Globus pallidus (tissue), 1 donor: ENCODE measurements around the gene CELSR3.

ENCODE experiments used
- DNase-seq: peaks from one replicate; pipeline ENCODE4 v3.0.0-alpha.2; 2015; ENCODE audit warnings: low spot score

Gene CELSR3

DNA sequence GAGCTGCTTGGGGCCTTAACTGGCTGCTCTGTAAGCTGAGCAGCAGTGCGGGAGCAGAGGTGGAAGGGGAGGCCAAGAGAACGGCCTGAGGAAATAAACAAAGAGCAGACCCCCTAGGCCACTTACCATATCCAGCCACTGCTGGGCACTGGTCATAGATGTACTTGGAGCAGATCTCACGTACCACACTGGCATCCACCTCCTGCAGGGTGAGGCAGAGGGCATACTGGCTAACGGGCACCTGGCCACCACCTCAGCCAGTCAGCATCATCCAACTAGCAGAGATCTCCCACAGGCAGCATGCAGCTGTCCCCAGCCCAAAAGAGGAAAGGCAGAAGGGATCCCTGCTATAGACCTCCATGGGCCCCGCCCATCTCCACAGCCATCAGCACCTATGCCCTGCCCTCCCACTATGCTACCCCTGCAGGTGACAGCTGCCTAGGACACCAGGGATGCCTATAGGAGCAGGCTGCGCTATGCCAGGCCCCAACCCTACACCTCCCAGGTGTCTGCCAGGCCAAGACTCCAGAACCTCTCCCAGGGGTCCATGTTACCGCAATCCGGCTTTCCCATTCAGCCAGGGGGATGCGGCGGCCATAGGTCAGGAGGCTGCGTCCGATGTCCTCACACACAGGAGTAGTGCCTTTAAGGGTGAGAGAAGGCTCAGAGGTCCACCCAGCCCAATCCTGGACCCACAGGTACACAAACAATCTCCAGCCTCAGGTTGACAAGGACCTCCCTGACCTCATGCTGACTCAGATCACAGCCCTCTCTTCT, 63.0 kb downstream of the CELSR3 start:
- no peak for DNase-seq

GRCh38 chr3:48599077-48599501, 63.6 kb downstream of the CELSR3 start:
- no peak for DNase-seq

- DNase-seq, result no peak
Measured at GRCh38 chr3:48598323-48599076, 64.2 kb downstream of the CELSR3 start.

GRCh38 chr3:48597408-48597800, 65.3 kb downstream of the CELSR3 start:
- no peak for DNase-seq

DNA sequence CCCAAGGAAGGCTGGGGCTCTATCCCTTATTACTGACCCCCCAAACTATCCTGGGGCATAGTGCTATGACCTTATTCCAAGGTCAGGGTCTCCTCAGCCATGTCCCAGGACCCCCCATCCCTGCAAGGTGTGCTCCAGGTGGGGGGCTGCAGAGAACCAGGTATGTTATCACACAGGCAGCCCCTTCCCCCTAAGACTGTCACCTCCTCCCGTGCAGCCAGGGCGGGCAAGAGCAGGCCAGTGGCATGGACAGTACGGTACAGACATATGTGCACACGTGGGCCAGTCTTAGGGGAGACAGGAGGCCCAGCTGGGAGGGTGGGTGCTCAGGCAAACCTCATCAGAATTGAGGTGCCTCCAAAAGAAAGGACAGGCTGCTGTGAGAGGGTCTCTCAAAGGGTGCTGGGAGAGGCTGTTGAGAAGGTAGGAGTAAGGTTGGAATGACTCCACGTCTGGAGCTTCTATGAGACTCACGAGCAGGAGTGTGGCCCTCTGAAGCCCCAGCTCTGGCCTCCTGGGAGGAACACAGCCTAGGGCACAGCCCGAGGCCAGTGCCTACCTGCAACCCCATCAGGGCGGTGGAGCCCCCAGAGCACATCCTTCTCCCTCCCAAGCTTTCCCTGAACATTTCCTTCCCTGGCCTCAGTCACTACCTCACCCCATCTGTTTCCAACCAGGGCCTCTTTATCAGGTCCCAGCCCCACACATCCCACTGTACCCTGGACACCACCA, 65.8 kb downstream of the CELSR3 start:
- no peak for DNase-seq

GRCh38 chr3:48596157-48596556, 66.5 kb downstream of the CELSR3 start:
- DNase-seq, result no peak

DNA sequence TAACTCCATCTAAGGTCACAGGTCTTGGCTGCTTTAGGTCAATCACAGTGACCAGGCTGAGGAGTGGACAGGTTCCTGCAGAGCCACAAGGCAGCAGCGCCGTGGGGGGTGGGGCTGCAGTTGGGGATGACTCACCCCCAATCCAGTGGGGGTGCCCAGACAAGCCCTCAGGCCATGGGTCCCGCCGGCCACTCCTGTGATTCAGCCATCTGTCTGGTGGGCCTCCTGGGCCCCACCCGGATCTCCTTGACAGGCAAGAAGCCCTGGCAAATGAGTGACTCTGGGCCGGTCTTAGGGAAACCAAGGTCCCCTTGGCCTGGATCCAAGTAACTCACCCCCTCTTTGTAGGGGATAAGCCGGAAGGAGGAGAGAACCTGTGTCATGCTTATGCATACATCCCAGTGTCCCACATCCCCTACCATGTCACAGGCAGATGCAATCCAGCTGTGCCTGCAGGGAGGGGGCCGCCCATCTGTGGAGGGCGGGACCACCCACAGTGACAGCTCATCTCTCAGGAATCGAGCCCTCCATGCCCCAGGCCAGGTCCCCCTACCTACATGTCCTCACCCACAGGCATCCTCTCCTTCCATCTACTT, 67.1 kb downstream of the CELSR3 start:
- DNase-seq, result no peak

DNA sequence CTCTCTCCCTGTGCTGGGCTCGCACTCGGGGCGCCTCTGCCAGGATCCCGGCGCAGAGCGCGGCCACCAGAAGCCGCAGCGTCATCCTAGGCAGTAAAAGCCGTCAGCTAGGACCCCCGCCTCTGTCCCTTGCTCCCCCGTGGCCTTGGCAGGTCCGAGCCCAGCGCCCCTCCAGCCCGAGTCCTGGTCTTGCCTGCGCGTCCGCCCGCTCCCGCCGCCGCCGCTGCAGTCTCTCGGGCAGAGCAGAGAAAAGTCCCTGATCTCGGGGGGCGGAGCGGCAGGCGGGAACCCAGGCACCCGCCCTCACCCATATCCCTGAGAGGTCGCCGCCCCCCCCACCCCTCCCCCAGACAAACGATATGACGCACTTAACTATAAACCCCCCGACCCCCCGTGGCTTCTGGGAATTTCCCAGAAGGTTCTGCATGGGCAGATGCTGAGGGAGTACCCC, 67.6 kb downstream of the CELSR3 start, which contains the start of gene COL7A1:
TSS of gene COL7A1 (minus strand) at position 255 of the 451 bp plus-strand sequence. CDS start at position 85, 170 bp downstream.
- no peak for DNase-seq

GRCh38 chr3:48594417-48595049, 68.2 kb downstream of the CELSR3 start:
- no peak for DNase-seq

DNA sequence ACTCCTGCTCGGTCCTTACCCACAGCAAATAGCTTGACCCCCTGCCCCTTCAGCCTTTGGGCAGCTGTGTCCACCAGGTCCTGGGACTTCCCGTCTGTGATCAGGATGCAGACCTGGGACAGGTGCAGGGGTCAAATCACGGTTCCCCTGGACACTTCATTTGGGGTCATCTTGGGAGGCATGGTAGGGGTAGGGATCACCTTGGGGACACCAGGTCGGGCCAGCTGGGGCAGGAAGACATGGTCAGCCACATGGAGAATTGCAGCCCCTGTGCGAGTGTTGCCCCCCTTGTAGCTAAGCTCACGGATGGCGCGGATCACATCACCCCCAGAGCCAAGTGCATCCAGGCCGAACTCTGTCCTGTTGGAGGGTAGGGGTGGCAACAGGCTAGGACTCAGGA, 69.3 kb downstream of the CELSR3 start:
- no peak for DNase-seq

DNA sequence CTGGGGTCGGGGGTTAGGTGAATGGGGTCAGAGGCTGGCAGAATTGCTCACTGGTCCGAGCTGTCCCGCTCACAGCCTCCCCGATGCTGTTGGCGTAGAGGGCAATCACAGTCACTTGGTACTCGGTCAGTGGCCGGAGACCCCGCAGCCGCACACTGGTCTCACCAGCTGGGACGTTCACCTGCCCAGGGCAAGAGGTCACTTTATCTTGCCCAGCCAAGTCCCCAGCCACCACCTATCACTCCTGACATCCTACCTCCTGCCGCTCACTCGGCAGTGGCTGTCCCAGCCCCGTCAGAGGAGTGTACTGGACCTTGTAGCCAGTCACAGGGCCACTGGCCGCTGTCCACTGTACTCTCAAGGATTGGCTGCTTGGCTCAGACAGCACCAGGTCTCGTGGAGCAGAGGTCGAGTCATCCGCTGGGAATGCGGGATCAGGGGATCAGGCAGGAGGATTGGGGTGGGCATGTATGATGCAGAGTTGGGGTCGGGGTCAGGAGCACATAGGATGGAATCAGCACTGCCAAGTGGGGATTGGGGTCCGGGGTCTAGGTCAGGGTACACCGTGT, 70.1 kb downstream of the CELSR3 start:
- DNase-seq, result no peak

- no peak for DNase-seq
Measured at GRCh38 chr3:48591886-48592518, 70.7 kb downstream of the CELSR3 start.

DNA sequence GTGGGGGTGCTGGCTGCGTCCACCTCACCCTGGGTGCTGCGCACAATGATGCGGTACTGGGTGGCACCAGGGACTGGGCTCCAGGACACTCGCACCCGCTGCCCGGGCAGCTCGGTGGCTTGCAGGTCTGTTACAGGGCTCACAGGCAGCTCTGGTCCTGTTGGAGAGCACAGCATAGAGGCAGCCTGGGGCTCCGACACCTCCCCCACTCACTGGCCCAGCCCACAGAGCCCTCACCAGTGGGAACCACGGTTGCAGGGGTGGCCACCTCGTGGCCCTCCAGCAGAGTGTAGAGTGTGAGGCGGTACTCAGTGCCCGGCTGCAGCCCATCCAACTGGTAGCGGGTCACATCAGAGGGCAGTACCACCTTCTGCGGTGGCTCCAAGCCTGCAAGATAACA, 71.2 kb downstream of the CELSR3 start:
- DNase-seq, result no peak

- no peak for DNase-seq
Measured at GRCh38 chr3:48588230-48588629, 74.5 kb downstream of the CELSR3 start.

- no peak for DNase-seq
Measured at GRCh38 chr3:48587686-48588085, 75.0 kb downstream of the CELSR3 start.
